CD4-positive, alpha-beta T cell treated with Interleukin-15 for 1 hour (primary cell): ENCODE measurements around the gene MPPED2.

Experiments
- DNase-seq: peaks from one replicate; pipeline ENCODE4 v3.0.0-alpha.2; 2020

MPPED2 gene

GRCh38 chr11:30446520-30446919 is 139.6 kb downstream of the MPPED2 start:
- no peak for DNase-seq

DNA sequence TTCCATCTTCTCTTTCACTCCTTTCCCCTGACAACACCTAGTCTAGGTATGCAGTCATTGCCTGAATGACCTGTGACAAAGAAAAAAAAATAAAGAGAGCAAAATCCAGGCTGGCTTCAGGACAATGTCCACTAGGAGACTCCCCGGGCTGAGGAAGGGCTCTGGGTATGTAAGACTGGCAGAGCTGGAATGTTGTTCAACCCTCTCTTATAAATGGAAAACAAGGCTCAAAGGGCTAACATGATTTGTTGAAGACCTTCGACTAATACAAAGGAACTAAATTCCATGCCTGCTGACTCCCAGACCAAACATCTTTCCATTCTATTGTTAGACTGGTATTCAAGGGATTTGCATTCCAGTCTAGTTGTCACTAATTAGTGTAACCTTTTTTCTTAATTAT is 141.1 kb downstream of the MPPED2 start:
- no peak for DNase-seq

DNA sequence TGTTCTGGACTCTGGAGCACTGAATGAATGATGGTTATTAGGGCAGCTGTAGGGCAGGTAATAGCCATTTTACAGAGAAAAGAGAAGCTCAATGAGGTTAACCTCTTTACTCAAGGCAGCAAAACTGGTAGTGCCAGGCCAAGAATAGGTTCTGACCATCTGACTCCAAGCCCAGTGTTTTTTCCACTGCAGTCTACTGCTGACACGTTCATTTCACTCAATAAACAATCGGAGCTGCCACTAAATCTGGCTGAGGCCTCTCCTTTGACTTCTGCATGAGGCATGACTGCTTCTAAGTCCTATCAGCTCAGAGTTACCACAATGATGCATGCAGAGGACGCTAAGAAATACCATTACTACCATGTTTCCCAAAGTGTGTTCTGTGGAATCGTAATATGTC is 145.6 kb downstream of the MPPED2 start:
- no peak for DNase-seq

GRCh38 chr11:30436801-30437200 is 149.4 kb downstream of the MPPED2 start:
- no peak for DNase-seq

- DNase-seq, result no peak
These were observed 150.7 kb downstream of the MPPED2 start for GRCh38 chr11:30435488-30435887.

DNA sequence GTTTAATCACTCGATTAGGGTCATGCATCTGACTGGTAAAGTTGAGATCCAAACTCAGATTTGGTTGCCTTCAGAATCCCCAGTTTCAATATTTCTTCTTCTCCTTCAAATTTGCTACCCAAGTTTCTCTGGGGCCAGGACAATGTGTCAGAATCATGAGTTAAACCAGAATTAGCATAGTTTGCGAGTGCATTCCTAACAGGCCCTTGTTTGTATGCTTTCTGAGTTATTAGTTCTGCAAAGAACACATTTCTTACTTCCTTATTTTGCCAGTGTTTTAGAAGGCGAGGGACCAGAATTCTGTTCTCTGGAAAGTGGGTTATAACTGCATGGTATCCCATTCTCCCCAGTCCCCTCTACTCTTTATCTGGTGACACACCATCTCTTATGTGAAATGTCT is 151.3 kb downstream of the MPPED2 start:
- no peak for DNase-seq

DNA sequence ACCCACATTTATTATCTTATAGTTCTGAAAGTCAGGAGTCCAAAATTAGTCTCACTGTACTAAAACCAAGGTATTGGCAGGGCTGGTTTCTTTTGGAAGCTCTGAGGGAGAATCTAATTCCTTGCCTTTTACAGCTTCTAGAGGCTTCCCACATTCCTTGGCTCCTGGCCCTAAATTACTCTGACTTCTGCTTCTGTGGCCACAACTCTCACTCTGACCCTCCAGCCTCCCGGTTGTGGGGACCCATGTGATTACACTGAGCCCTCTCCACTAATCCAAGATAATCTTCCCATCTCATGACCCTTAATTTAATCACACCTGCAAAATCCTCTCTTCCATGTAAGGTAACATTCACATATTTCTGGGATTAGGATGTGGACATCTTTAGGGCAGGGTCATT is 152.3 kb downstream of the MPPED2 start:
- no peak for DNase-seq

DNA sequence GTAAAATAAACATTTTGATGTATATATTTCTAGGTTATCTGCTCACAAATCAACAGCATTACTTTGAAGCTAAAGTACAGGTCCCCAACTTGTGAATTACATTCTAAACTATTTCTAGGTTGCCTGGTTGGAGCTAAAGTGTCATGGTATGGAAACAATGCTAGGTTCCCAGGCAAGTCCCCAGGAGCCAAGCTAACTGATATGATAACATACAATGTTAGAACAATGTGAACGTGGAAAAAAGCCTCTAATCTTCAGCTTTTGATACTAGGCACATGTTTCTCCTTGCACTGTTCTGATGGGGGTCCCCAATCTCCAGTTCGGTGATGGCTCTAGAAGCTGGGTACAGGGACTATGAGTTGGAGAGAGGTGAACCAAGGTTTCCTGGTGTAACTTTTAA is 153.4 kb downstream of the MPPED2 start:
- DNase-seq, result no peak

- no peak for DNase-seq
These were observed 154.0 kb downstream of the MPPED2 start for GRCh38 chr11:30432178-30432577.

- DNase-seq, result no peak
These were observed 154.9 kb downstream of the MPPED2 start for GRCh38 chr11:30431127-30431814.

- DNase-seq, result no peak
These were observed 156.6 kb downstream of the MPPED2 start for GRCh38 chr11:30429550-30429949.

GRCh38 chr11:30426781-30427180 is 159.4 kb downstream of the MPPED2 start:
- no peak for DNase-seq

GRCh38 chr11:30424844-30425243 is 161.3 kb downstream of the MPPED2 start:
- DNase-seq, result no peak

DNA sequence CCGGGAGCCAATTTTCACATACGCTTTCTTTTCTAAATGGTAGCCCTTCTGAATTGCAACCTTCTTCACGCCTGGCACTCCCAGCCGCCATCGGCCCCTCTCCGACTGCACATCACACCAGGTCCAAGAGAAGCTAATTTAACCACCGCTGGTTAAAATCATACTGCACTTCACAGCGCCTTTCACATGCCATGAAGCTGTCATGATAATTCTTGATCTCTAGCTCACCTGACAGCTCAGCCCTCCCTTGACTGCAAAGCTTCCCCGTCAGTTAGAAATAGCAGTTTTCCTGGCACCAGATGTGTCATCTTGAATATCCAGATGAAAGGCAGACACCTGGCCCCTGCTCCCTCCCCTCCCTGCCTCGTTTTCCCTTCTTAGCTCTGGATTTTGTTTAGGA is 161.8 kb downstream of the MPPED2 start:
- DNase-seq, result no peak

DNA sequence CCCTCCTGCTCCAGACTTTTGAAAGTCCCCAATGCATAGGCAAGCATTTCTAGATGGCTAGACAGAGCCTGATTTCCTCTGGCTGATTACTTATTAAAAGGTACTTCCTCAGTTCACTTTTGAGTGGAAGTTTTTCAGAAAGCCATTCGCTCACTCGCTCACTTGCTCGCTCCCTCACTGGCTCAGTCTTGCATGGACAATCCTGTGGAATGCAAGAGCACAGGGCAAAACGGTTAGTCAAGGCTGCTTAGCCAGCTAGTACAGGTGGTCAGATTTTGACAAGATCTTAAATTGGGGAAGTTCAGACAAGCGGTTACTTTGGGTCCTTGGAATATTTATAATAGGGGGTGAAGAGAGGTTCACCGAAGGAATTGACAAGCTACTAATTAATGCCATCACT is 162.3 kb downstream of the MPPED2 start:
- DNase-seq, result no peak

DNA sequence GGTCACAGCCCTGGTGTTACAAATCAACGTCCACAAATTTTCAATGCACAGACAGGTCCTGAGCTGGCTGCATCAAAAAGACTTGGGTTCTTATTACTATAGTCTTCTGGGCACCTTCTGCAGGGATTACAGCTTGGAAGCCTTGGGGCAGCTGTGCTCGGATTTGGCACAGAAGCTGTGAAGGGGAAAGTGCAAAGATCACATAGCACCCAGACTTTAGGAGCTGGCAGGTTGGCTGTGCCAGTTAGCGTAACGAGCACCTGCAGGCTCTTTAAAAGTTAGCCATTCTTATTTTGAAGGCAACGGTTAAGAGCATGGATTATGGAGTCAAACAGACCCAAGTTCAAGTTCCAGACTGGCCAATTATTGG is 162.9 kb downstream of the MPPED2 start:
- no peak for DNase-seq

DNA sequence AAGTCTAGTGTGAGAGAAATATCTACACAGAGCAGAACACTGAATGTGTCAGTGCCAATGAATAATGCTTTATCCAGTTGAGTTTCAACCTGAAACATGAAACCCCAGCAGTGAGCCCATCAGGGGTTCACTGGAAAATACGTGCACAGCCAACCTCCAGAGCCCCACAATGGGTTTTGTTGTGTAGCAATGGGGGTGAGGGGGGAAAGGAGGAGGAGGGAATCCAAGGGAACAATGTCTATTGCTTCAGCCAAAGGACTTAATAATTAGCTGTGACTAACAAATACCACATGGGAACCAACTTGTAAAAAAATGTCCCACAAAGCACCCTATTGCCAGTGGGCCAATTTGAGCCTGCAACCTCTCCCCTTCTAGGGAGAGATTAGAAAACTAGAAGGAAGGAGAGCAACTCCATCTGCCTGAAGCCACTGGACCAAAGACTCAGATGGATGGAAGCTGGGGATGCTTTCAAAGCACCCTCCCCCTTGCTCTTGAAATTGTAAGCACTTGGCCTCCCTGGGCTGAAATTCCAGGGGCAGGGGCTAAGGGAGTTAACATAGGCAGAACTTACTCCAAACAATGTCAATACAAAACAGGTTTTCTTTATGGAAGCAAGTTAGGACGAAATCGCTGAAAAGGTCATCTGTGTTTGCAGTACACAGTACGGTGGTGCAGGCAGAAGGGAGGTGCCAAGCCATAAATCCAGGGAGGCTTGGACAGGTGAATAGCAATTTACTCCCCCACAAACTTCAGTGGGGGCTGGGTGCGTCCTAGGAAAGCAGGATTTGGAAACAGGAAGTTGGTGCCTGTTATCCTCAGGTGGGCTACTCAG is 163.5 kb downstream of the MPPED2 start:
- no peak for DNase-seq

DNA sequence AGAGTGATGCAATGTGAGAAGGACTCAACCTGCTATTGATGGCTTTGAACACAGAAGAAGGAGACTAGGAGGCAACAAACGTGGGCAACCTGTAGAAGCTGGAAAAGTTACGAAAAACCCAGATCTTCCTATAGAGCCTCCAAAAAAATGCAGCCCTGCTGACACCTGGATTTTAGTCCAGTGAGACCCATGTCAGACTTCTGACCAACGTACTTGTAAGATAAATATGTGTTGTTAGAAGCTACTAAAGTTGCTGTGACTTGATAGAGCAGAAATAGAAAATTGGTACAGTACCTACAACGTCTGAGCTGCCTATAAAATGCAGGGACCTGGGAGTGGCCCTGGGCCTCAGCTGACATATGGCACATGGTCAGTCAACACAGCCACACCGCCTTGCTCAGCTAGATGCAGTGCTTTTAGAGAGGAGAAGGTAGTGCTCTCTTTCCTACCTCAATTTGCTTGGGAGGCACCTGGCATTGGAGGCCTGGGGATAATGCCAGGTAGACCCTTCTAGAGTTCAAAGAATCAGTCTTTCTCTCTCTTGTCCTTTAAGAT is 165.8 kb downstream of the MPPED2 start:
- no peak for DNase-seq

- DNase-seq, result no peak
These were observed 171.3 kb downstream of the MPPED2 start for GRCh38 chr11:30414806-30415205.

- no peak for DNase-seq
These were observed 171.9 kb downstream of the MPPED2 start for GRCh38 chr11:30414244-30414643.

GRCh38 chr11:30412509-30412908 is 173.6 kb downstream of the MPPED2 start:
- no peak for DNase-seq

DNA sequence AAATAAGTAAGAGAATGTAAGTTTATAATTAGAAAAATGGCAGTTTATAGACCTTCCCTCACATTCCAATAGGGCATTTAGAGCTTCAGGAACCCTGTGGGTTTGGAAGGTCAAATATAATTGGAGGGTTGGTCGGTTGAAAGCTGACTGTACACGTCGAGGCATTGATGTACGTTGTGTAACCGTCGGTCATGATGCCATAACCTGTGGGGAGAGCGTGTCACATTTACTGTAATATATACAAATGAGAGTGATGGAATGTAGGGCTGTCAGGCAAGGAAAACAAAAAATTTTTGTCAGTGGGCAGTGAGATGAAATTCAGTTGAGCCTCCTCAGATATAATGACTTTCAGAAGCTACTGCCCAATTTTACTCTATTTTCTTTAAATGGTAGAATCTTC is 174.8 kb downstream of the MPPED2 start:
- DNase-seq, result no peak

DNA sequence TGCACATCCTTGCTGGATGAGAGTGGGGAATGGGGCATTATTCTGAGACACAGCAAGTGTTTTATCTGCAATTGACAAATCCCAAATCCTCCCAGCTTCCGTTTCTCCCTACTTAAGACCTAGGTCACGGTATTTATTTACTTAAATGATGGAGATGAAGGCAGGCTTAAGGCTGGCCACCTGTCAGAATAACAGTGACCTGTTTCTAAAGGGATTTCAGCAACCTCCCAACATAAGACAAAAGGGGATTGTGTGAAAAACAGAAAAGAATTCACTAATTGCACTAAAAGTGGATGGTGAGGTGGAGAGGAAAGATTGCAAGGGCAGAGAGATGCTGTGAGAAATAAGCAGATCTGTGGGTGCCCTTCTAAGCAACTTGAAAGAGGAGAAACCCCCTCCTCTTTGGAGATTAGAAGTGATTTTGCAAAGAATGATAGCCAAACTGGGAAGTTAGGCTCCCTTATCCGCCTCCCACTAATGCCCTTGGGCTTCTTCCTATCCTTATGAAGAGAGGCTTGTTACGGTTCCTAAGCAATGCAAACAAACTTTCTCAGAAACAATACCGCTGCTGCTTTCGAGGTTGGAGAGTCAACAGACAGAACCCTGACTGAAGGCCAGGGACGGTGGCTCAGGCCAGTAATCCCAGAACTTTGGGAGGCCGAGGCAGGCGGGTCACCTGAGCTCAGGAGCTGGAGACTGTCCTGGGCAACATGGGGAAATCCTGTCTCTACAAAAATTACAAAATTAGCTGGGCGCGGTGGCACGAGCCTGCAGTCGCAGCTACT is 179.0 kb downstream of the MPPED2 start:
- DNase-seq, result no peak

GRCh38 chr11:30405385-30405784 is 180.8 kb downstream of the MPPED2 start:
- no peak for DNase-seq
